Colonic mucosa (tissue), 4 donors: ENCODE data around the gene CCDC61. TPM values are rescaled to one million over a fixed set of nuclear protein-coding genes. Genes with fewer than 3 reads are reported as not detected.
A peak's percentile ranks its signal among the peaks of the same experiment; 100 is the strongest.

ENCODE experiments used
- DNase-seq: peaks from one replicate; pipeline ENCODE4 v3.0.0-alpha.2; 2020
- H3K27ac ChIP-seq: fragments of 200-600 bp; one replicate; pipeline ENCODE4 v1.8.0; 2021
- H3K27me3 ChIP-seq: fragments of 200-600 bp; one replicate; pipeline ENCODE4 v1.8.0; 2021
- H3K36me3 ChIP-seq: fragments of 200-600 bp; one replicate; pipeline ENCODE4 v1.8.0; 2021
- H3K4me1 ChIP-seq: fragments of 200-600 bp; one replicate; pipeline ENCODE4 v1.8.0; 2021; ENCODE audit warnings: mild to moderate bottlenecking
- H3K4me3 ChIP-seq: fragments of 200-600 bp; one replicate; pipeline ENCODE4 v1.8.0; 2021
- H3K9ac ChIP-seq, 2 donors: one replicate each; pipeline ENCODE4 v1.7.0; 2013; ENCODE audit warnings: control low read depth in 2 of 2, low read depth in 2 of 2, low read length in 2 of 2
- H3K9me3 ChIP-seq: fragments of 200-600 bp; one replicate; pipeline ENCODE4 v1.8.0; 2021
- intact Hi-C: fragments of 100-400 bp; cut with DNase I; formaldehyde crosslinking; loops from one replicate; pipeline ENCODE4 v1.14.1; 2022
- total RNA-seq, 2 donors: library from RNA; stranded (reverse); fragmentation: NEBNext Ultra II Directional in 1 of 2; extraction: Animal tissue kit (Norgen Biotek cat#: 25700) in 1 of 2; gene quantifications; one replicate each; pipeline ENCODE4 v1.2.1, GENCODE V29; 2021
- TF ChIP-seq, protein P1 (sequence below): fragments of 200-600 bp; IDR thresholded peaks from one replicate; pipeline ENCODE4 v1.8.0; 2022; ENCODE audit warnings: antibody characterized with exemption, mild to moderate bottlenecking
- donor health status: healthy.
- donor health status: DM: no; HTN: no; CAD: no.
- donor health status: DM: no; HTN: no; CAD: no.

CCDC61 gene, protein sequence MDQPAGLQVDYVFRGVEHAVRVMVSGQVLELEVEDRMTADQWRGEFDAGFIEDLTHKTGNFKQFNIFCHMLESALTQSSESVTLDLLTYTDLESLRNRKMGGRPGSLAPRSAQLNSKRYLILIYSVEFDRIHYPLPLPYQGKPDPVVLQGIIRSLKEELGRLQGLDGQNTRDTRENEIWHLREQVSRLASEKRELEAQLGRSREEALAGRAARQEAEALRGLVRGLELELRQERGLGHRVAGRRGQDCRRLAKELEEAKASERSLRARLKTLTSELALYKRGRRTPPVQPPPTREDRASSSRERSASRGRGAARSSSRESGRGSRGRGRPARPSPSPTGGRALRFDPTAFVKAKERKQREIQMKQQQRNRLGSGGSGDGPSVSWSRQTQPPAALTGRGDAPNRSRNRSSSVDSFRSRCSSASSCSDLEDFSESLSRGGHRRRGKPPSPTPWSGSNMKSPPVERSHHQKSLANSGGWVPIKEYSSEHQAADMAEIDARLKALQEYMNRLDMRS
- 10 to 100 TPM; 14.4 to 32.2 TPM for total RNA-seq

DNA sequence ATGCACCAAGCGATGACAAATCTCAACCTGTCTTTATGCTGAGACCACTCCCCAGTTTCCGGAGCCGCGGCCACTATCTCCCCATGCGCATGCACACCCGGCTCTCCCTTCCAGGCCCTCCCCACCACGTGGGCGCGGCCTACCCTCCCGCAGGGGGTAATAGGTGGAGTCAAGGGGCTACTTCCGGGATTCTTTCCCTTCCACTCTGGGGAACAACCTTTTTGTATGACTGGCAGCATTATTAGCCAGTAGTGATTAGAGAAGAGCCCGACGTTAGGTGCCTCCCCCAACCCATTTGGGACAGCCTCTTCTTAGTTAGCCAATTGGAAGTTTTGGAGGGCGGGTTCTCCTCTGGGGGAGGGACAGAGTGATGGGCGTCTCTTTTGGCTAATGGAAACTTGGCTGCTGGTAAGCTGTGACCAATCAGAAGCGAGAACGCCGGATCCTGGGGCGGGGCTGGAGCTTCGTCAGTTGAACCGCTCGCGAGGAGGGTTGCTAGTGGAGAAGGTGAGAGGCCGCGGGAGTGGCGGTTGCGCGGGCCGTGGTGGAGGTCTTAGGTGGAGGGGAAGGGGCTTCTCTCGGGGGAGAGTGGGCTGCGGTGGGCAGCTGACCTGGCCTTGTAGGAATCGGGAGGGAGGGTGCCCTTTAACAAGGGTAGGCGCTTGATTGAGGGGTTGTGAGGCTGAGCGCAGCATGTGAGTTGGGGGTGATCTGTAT is at the start of gene CCDC61:
CCDC61 (plus strand) TSS at position 470 of the 717 bp plus-strand sequence. CDS start 7,552 bp downstream, outside the sequence.
- peak; percentile 97 for DNase-seq
- Histone ChIP-seq H3K27me3 (no peaks in the 10 kb centered on the region), H3K9me3 (no peaks in the 10 kb centered on the region), H3K36me3 (no peaks in the 10 kb centered on the region), H3K4me1 (no peaks in the 10 kb centered on the region), H3K9ac (peak within 1 kb of the TSS; percentile 89 to 90), H3K4me3 (peak within 1 kb of the TSS; percentile 87), H3K27ac (peak within 1 kb of the TSS; percentile 45)
- TF ChIP-seq, protein P1, sequence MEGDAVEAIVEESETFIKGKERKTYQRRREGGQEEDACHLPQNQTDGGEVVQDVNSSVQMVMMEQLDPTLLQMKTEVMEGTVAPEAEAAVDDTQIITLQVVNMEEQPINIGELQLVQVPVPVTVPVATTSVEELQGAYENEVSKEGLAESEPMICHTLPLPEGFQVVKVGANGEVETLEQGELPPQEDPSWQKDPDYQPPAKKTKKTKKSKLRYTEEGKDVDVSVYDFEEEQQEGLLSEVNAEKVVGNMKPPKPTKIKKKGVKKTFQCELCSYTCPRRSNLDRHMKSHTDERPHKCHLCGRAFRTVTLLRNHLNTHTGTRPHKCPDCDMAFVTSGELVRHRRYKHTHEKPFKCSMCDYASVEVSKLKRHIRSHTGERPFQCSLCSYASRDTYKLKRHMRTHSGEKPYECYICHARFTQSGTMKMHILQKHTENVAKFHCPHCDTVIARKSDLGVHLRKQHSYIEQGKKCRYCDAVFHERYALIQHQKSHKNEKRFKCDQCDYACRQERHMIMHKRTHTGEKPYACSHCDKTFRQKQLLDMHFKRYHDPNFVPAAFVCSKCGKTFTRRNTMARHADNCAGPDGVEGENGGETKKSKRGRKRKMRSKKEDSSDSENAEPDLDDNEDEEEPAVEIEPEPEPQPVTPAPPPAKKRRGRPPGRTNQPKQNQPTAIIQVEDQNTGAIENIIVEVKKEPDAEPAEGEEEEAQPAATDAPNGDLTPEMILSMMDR: no peak
- intact Hi-C loops: no loop called here

DNA sequence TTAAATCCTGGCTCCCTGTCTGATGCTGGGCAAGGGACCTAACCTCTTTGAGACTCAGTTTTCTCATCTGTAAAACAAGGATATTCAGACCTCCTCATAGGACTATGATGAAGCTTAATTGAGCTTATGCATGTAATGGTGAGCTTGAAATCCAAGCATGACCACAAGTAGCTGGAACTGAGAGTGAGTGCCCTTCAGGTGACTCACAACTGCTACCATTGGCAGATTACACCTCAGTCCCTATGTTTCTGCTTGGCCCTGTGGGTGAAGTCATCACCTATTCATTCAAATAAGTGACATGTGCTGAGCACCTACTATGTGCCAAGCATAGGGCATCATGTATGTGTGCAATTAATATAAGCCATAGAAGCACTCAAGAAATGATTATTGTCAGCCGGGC is 47.3 kb upstream of the CCDC61 start:
- Histone ChIP-seq H3K9me3 (no peaks in the 10 kb centered on the region), H3K27me3 (peaks cover 2% of the 10 kb centered on the region), H3K4me3 (no peak overlapping the region), H3K27ac (no peak overlapping the region), H3K9ac (no peak overlapping the region), H3K36me3 (no peaks in the 10 kb centered on the region), H3K4me1 (no peaks in the 10 kb centered on the region)
- TF ChIP-seq, protein P1: no peak
- intact Hi-C loops: no loop called here
- DNase-seq: no peak

DNA sequence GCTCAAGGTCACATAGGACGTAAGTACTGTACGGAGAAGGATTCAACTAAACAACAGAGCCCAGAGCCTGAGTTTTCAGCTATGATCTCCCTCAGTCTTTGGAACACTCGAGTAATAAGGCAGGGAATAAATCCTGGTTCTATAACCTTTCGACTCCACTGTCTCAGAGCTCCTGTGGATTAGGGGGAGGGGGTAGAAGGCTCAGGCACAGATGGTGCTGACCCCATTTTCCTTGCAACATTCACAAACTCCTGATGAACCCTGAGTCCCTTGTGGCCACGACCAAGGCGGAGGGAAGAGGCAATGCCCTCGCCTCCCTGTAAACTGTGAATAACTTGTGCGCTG is 43.0 kb upstream of the CCDC61 start:
- Histone ChIP-seq H3K27ac (no peak overlapping the region), H3K36me3 (no peaks in the 10 kb centered on the region), H3K9me3 (no peaks in the 10 kb centered on the region), H3K4me3 (no peak overlapping the region), H3K9ac (no peak overlapping the region), H3K27me3 (peaks cover 9% of the 10 kb centered on the region), H3K4me1 (no peaks in the 10 kb centered on the region)
- no peak for DNase-seq
- intact Hi-C loops: no loop called here
- TF ChIP-seq, protein P1: no peak

DNA sequence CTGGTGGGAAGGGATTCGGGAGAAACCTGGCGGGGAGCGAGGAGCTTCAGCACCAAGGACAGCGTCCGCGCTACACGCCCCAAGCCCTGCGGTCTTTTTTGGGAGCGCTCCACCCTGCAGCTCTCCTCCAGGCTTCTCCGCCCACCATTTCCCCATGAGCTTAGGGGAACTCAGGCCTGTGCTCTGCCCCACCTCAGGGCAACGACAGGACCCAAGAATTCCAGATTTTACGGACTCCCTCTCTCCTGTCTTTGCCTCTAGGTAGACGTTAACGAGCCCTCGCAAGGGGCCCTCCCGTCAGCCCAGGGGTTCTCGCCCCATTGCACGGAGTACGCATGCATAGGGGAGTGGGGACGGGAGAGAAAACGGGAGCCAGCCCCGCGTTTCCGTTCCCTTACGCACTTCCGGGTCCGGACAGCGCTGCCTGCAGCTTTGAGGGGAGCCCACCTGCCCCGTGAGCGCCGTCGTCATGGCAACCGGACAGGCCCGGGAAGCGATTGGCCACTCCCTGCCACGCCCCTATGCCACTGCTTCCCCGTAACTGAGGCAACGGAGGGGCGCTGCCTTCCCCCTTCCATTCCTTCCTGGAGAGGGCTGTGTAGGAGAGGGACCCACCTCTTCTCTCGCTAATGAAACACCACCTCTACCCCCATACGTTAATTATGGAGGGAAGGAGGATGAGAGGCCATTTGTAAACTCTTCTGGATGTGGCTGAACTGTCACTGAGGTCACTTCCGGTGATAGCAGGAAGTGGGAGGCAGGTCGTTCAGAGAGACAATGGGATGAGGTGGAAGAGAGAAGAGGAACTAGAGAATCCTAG is 42.4 kb upstream of the CCDC61 start:
- H3K9me3 ChIP-seq: no peaks in the 10 kb centered on the region
- peak; percentile 39 for DNase-seq
- H3K36me3 ChIP-seq: no peaks in the 10 kb centered on the region
- no peaks in the 10 kb centered on the region for H3K4me1 ChIP-seq
- H3K27ac ChIP-seq: no peak overlapping the region
- no peak overlapping the region for H3K9ac ChIP-seq
- TF ChIP-seq, protein P1: no peak
- intact Hi-C loops: no loop called here
- H3K27me3 ChIP-seq: peaks cover 9% of the 10 kb centered on the region
- no peak overlapping the region for H3K4me3 ChIP-seq

DNA sequence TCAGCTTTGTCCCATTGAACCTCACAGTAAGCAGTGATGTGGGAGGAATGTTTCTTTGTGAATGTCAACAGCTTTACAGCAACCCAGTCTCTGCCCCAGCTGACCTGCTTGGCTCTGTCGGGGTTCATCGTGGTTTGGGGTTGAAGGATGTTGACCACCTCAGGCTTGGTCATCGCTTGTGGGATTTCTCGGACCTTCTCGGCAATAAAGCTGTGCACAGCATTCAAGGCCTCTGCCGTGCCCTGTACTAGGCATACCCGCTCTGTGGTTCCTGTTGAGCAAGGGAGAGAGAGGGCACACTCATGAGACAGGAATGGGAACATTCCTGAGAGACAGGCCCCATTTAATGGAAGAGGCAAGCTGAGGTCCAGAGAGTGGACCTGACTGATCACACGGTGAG is 41.6 kb upstream of the CCDC61 start:
- H3K9me3 ChIP-seq: no peaks in the 10 kb centered on the region
- H3K9ac ChIP-seq: no peak overlapping the region
- no peak overlapping the region for H3K27ac ChIP-seq
- H3K4me1 ChIP-seq: no peaks in the 10 kb centered on the region
- TF ChIP-seq, protein P1: no peak
- H3K27me3 ChIP-seq: peaks cover 9% of the 10 kb centered on the region
- H3K36me3 ChIP-seq: no peaks in the 10 kb centered on the region
- DNase-seq: no peak
- intact Hi-C loops: no loop called here
- H3K4me3 ChIP-seq: no peak overlapping the region
